HEK293 (cell line): Measurements from ENCODE around the gene GPN3.

Source experiments
- CTCF ChIA-PET: fragments of 350-600 bp; formaldehyde crosslinking; extraction: SDS; loops from one replicate; lab custom pipeline; 2021; ENCODE audit warnings: antibody characterized with exemption; lab: Yijun Ruan, JAX
- POLR2A ChIA-PET: fragments of 300-600 bp; formaldehyde crosslinking; extraction: SDS; loops from one replicate; lab custom pipeline; 2020; ENCODE audit warnings: antibody characterized with exemption, inconsistent platforms; lab: Yijun Ruan, JAX
- H3K27ac ChIP-seq: fragments of 200-500 bp; sonication (Bioruptor generic); 2 replicates; pipeline ENCODE4 v1.5.1; 2014; ENCODE audit warnings: low read depth, low read length, control low read depth, inconsistent platforms; ENCODE audit errors: extremely low read depth
- H3K36me3 ChIP-seq, 2 experiments: fragments of 200-500 bp in 1 of 2; sonication (Bioruptor generic) in 1 of 2; 1 replicate in 1 of 2; 2 replicates in 1 of 2; pipeline ENCODE4 v1.5.1; 2014 to 2017; ENCODE audit warnings: inconsistent platforms in 2 of 2, low read length in 2 of 2; ENCODE audit not compliant: control insufficient read depth in 2 of 2, insufficient read depth in 1 of 2
- H3K4me1 ChIP-seq: fragments of 200-500 bp; sonication (Bioruptor generic); 2 replicates; pipeline ENCODE4 v1.5.1; 2014; ENCODE audit warnings: mild to moderate bottlenecking, low read length, inconsistent platforms; ENCODE audit not compliant: control insufficient read depth, insufficient read depth
- H3K4me3 ChIP-seq: 2 replicates; pipeline ENCODE4 v1.5.1; 2011; ENCODE audit warnings: low read depth, mild to moderate bottlenecking, control low read depth, low read length, moderate library complexity
- H3K9me3 ChIP-seq: fragments of 200-500 bp; sonication (Bioruptor generic); 2 replicates; pipeline ENCODE4 v1.5.1; 2014; ENCODE audit warnings: low read depth, low read length, inconsistent platforms; ENCODE audit not compliant: control insufficient read depth, insufficient read depth
- BCL11B ChIP-seq: fragments of 450-650 bp; formaldehyde crosslinking; IDR thresholded peaks from 2 replicates; pipeline ENCODE4 v1.5.1; 2016; ENCODE audit warnings: low read depth, missing biosample characterization, missing genetic modification characterization
- HOXA7 ChIP-seq: sonication (generic); formaldehyde crosslinking; IDR thresholded peaks from 2 replicates; pipeline ENCODE4 v1.8.1; 2022; ENCODE audit warnings: missing genetic modification reagents, borderline replicate concordance
- KLF1 ChIP-seq: fragments of 450-650 bp; formaldehyde crosslinking; IDR thresholded peaks from 2 replicates; pipeline ENCODE4 v1.5.1; 2016; ENCODE audit warnings: missing biosample characterization, missing genetic modification characterization
- REPIN1 ChIP-seq: fragments of 450-650 bp; formaldehyde crosslinking; IDR thresholded peaks from 2 replicates; pipeline ENCODE4 v1.5.1; 2017; ENCODE audit warnings: missing biosample characterization, missing genetic modification characterization, low read depth
- SALL2 ChIP-seq: fragments of 450-650 bp; formaldehyde crosslinking; IDR thresholded peaks from 2 replicates; pipeline ENCODE4 v1.5.0; 2017; ENCODE audit warnings: missing biosample characterization, mild to moderate bottlenecking, missing genetic modification characterization, borderline replicate concordance
- YY2 ChIP-seq: fragments of 450-650 bp; formaldehyde crosslinking; IDR thresholded peaks from 2 replicates; pipeline ENCODE4 v1.5.1; 2016; ENCODE audit warnings: missing biosample characterization, missing genetic modification characterization
- ZNF184 ChIP-seq: fragments of 450-650 bp; IDR thresholded peaks from 2 replicates; pipeline ENCODE4 v1.5.1; 2018; ENCODE audit warnings: missing biosample characterization, mild to moderate bottlenecking, missing genetic modification characterization
- ZNF202 ChIP-seq: fragments of 450-650 bp; formaldehyde crosslinking; IDR thresholded peaks from 2 replicates; pipeline ENCODE4 v1.5.1; 2016; ENCODE audit warnings: missing biosample characterization, missing genetic modification characterization, borderline replicate concordance
- ZNF274 ChIP-seq, 2 experiments: fragments of 200-500 bp in 1 of 2; fragments of 450-650 bp in 1 of 2; sonication (Bioruptor generic) in 1 of 2; formaldehyde crosslinking in 1 of 2; IDR thresholded peaks; 2 replicates each; pipeline versions ENCODE4 v1.5.1 to v1.6.1; 2014 to 2016; ENCODE audit warnings: borderline replicate concordance in 1 of 2, inconsistent platforms in 1 of 2, low read length in 1 of 2, missing biosample characterization in 1 of 2, missing genetic modification characterization in 1 of 2
- ZNF473 ChIP-seq: fragments of 450-650 bp; formaldehyde crosslinking; IDR thresholded peaks from 2 replicates; pipeline ENCODE4 v1.5.1; 2017; ENCODE audit warnings: missing biosample characterization, missing genetic modification characterization
- ZNF555 ChIP-seq: fragments of 450-650 bp; formaldehyde crosslinking; conservative IDR thresholded peaks from 2 replicates; pipeline ENCODE4 v1.5.1; 2017; ENCODE audit warnings: missing biosample characterization, mild to moderate bottlenecking, missing genetic modification characterization, inconsistent platforms
- ZNF621 ChIP-seq: fragments of 450-650 bp; formaldehyde crosslinking; IDR thresholded peaks from 2 replicates; pipeline ENCODE4 v1.5.1; 2017; ENCODE audit warnings: missing biosample characterization, missing genetic modification characterization
- ZNF629 ChIP-seq: fragments of 450-650 bp; formaldehyde crosslinking; IDR thresholded peaks from 2 replicates; pipeline ENCODE4 v1.5.1; 2017; ENCODE audit warnings: missing biosample characterization, missing genetic modification characterization
- ZNF654 ChIP-seq: fragments of 450-650 bp; formaldehyde crosslinking; IDR thresholded peaks from 2 replicates; pipeline ENCODE4 v1.5.1; 2016; ENCODE audit warnings: low read depth, missing biosample characterization, missing genetic modification characterization
- ZNF664 ChIP-seq: fragments of 450-650 bp; formaldehyde crosslinking; IDR thresholded peaks from 2 replicates; pipeline ENCODE4 v1.5.1; 2016; ENCODE audit warnings: missing biosample characterization, missing genetic modification characterization
- ZNF677 ChIP-seq: fragments of 450-650 bp; IDR thresholded peaks from 2 replicates; pipeline ENCODE4 v1.5.0; 2018; ENCODE audit warnings: missing biosample characterization, mild to moderate bottlenecking, missing genetic modification characterization, moderate library complexity
- TF ChIP-seq, protein P1 (sequence below): fragments of 450-650 bp; formaldehyde crosslinking; IDR thresholded peaks from 2 replicates; pipeline ENCODE4 v1.5.1; 2016; ENCODE audit warnings: missing biosample characterization, missing genetic modification characterization
- TF ChIP-seq, protein P2 (sequence below): fragments of 450-650 bp; formaldehyde crosslinking; IDR thresholded peaks from 2 replicates; pipeline ENCODE4 v1.5.1; 2016; ENCODE audit warnings: missing biosample characterization, missing genetic modification characterization
- TF ChIP-seq, protein P3 (sequence below): fragments of 450-650 bp; formaldehyde crosslinking; IDR thresholded peaks from 2 replicates; pipeline ENCODE4 v1.5.1; 2016; ENCODE audit warnings: missing biosample characterization, missing genetic modification characterization
- TF ChIP-seq, protein P4 (sequence below): fragments of 450-650 bp; formaldehyde crosslinking; IDR thresholded peaks from 2 replicates; pipeline ENCODE4 v1.5.1; 2016; ENCODE audit warnings: missing biosample characterization, missing genetic modification characterization
- TF ChIP-seq, protein P5 (sequence below): fragments of 450-650 bp; formaldehyde crosslinking; IDR thresholded peaks from 2 replicates; pipeline ENCODE4 v1.5.1; 2016; ENCODE audit warnings: missing biosample characterization, missing genetic modification characterization, borderline replicate concordance

GPN3 gene

DNA sequence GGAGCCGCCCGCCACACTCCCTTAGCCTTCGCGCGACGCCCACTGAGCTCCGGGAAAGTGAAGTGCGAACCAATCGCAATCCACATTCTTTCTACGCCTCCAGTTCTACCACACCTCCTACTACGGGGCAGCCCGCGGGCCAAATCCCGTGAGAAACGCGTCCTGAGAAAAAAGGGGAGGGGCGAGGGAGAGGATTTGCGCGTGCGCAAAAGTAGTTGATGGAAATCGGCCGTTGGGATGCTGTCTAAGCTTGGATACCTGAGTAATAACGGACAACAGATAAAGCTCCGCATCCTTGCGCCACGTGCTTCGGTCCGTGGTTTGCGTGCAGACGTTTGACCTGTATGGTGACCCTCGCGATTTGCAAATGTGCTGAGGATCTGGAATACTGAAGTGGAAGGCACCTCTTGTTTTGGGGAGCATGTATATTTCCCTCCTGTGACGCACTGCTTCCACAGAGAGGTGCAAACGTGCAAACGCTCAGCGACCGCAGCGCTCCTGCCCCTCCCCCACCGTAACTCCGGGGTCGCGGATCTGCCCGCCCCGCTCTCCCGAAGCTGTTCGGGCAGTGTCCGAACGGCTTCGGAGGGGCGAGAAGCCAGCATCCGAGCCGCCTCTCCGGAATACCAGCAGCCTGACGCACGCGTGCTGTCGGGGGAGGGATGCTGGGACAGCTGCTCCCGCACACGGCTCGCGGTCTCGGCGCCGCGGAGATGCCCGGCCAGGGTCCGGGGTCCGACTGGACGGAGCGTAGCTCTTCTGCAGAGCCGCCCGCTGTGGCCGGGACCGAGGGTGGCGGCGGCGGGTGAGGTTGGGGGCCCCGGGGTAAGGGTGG, at the start of gene GPN3, which contains the start of gene FAM216A:
GPN3 (minus strand) TSS at position 44 of the 835 bp plus-strand sequence. CDS start 54 bp downstream, outside the sequence.
FAM216A (plus strand) TSS at position 632 of the 835 bp plus-strand sequence; CDS start at position 663, 31 bp downstream.
- peaks cover 20 to 24% of the 10 kb centered on the region in 2 experiments; a peak in 2 of 3 replicates for H3K36me3 ChIP-seq
- ChIA-PET POLR2A (interaction anchor here (0.6 to 3.2 kb wide), 29 partner anchors 10 to 367 kb away, joined by 3 to 44 read pairs (median 4); partner anchors contain the start of genes ARPC3, ATP2A2, IFT81 and PPP1CC), CTCF (interaction anchor here (0.6 to 2.7 kb wide), 23 partner anchors 12 to 533 kb away, joined by 3 to 23 read pairs (median 4); partner anchors contain the start of gene ARPC3)
- H3K27ac ChIP-seq: peak within 1 kb of the TSS; percentile 93
- H3K4me3 ChIP-seq: peak within 1 kb of the TSS; percentile 78
- no peaks in the 10 kb centered on the region for H3K9me3 ChIP-seq
- peaks cover 5% of the 10 kb centered on the region; the same call in 1 of the 2 replicates for H3K4me1 ChIP-seq
- no peak for TF ChIP-seq ZNF274 (IDR thresholded peaks at IDR 0.05; ENCODE audit: low read length)
- no peak for TF ChIP-seq ZNF274 (tag by site-specific recombination; IDR thresholded peaks at IDR 0.05; ENCODE audit: borderline replicate concordance)
- no peak for TF ChIP-seq YY2 (tag by site-specific recombination)
- TF ChIP-seq, protein P1, sequence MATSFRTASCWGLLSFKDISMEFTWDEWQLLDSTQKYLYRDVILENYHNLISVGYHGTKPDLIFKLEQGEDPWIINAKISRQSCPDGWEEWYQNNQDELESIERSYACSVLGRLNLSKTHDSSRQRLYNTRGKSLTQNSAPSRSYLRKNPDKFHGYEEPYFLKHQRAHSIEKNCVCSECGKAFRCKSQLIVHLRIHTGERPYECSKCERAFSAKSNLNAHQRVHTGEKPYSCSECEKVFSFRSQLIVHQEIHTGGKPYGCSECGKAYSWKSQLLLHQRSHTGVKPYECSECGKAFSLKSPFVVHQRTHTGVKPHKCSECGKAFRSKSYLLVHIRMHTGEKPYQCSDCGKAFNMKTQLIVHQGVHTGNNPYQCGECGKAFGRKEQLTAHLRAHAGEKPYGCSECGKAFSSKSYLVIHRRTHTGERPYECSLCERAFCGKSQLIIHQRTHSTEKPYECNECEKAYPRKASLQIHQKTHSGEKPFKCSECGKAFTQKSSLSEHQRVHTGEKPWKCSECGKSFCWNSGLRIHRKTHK (tag by site-specific recombination): no peak
- TF ChIP-seq, protein P2, sequence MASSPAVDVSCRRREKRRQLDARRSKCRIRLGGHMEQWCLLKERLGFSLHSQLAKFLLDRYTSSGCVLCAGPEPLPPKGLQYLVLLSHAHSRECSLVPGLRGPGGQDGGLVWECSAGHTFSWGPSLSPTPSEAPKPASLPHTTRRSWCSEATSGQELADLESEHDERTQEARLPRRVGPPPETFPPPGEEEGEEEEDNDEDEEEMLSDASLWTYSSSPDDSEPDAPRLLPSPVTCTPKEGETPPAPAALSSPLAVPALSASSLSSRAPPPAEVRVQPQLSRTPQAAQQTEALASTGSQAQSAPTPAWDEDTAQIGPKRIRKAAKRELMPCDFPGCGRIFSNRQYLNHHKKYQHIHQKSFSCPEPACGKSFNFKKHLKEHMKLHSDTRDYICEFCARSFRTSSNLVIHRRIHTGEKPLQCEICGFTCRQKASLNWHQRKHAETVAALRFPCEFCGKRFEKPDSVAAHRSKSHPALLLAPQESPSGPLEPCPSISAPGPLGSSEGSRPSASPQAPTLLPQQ: no peak; the same call in 1 of the 2 replicates
- TF ChIP-seq, protein P3, sequence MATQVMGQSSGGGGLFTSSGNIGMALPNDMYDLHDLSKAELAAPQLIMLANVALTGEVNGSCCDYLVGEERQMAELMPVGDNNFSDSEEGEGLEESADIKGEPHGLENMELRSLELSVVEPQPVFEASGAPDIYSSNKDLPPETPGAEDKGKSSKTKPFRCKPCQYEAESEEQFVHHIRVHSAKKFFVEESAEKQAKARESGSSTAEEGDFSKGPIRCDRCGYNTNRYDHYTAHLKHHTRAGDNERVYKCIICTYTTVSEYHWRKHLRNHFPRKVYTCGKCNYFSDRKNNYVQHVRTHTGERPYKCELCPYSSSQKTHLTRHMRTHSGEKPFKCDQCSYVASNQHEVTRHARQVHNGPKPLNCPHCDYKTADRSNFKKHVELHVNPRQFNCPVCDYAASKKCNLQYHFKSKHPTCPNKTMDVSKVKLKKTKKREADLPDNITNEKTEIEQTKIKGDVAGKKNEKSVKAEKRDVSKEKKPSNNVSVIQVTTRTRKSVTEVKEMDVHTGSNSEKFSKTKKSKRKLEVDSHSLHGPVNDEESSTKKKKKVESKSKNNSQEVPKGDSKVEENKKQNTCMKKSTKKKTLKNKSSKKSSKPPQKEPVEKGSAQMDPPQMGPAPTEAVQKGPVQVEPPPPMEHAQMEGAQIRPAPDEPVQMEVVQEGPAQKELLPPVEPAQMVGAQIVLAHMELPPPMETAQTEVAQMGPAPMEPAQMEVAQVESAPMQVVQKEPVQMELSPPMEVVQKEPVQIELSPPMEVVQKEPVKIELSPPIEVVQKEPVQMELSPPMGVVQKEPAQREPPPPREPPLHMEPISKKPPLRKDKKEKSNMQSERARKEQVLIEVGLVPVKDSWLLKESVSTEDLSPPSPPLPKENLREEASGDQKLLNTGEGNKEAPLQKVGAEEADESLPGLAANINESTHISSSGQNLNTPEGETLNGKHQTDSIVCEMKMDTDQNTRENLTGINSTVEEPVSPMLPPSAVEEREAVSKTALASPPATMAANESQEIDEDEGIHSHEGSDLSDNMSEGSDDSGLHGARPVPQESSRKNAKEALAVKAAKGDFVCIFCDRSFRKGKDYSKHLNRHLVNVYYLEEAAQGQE: no peak; the same call in 1 of the 2 replicates
- no peak for TF ChIP-seq SALL2 (tag by site-specific recombination)
- peak; percentile 94 for TF ChIP-seq ZNF629 (tag by site-specific recombination)
- TF ChIP-seq ZNF555 (tag by site-specific recombination): no peak
- TF ChIP-seq ZNF473 (tag by site-specific recombination): no peak
- no peak for TF ChIP-seq ZNF621
- TF ChIP-seq ZNF184: no peak
- TF ChIP-seq ZNF202 (tag by site-specific recombination): no peak
- TF ChIP-seq BCL11B (tag by site-specific recombination): 0 out of 2 replicates have a peak, but pooled peaks have one; percentile 34
- TF ChIP-seq ZNF664 (tag by site-specific recombination): no peak
- no peak for TF ChIP-seq KLF1 (tag by site-specific recombination)
- TF ChIP-seq ZNF677 (tag by site-specific recombination): no peak
- 0 out of 2 replicates have a peak, but pooled peaks have one; percentile 10 for TF ChIP-seq REPIN1
- no peak for TF ChIP-seq ZNF654 (tag by site-specific recombination)
- TF ChIP-seq, protein P4, sequence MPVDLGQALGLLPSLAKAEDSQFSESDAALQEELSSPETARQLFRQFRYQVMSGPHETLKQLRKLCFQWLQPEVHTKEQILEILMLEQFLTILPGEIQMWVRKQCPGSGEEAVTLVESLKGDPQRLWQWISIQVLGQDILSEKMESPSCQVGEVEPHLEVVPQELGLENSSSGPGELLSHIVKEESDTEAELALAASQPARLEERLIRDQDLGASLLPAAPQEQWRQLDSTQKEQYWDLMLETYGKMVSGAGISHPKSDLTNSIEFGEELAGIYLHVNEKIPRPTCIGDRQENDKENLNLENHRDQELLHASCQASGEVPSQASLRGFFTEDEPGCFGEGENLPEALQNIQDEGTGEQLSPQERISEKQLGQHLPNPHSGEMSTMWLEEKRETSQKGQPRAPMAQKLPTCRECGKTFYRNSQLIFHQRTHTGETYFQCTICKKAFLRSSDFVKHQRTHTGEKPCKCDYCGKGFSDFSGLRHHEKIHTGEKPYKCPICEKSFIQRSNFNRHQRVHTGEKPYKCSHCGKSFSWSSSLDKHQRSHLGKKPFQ (tag by site-specific recombination): no peak
- TF ChIP-seq, protein P5, sequence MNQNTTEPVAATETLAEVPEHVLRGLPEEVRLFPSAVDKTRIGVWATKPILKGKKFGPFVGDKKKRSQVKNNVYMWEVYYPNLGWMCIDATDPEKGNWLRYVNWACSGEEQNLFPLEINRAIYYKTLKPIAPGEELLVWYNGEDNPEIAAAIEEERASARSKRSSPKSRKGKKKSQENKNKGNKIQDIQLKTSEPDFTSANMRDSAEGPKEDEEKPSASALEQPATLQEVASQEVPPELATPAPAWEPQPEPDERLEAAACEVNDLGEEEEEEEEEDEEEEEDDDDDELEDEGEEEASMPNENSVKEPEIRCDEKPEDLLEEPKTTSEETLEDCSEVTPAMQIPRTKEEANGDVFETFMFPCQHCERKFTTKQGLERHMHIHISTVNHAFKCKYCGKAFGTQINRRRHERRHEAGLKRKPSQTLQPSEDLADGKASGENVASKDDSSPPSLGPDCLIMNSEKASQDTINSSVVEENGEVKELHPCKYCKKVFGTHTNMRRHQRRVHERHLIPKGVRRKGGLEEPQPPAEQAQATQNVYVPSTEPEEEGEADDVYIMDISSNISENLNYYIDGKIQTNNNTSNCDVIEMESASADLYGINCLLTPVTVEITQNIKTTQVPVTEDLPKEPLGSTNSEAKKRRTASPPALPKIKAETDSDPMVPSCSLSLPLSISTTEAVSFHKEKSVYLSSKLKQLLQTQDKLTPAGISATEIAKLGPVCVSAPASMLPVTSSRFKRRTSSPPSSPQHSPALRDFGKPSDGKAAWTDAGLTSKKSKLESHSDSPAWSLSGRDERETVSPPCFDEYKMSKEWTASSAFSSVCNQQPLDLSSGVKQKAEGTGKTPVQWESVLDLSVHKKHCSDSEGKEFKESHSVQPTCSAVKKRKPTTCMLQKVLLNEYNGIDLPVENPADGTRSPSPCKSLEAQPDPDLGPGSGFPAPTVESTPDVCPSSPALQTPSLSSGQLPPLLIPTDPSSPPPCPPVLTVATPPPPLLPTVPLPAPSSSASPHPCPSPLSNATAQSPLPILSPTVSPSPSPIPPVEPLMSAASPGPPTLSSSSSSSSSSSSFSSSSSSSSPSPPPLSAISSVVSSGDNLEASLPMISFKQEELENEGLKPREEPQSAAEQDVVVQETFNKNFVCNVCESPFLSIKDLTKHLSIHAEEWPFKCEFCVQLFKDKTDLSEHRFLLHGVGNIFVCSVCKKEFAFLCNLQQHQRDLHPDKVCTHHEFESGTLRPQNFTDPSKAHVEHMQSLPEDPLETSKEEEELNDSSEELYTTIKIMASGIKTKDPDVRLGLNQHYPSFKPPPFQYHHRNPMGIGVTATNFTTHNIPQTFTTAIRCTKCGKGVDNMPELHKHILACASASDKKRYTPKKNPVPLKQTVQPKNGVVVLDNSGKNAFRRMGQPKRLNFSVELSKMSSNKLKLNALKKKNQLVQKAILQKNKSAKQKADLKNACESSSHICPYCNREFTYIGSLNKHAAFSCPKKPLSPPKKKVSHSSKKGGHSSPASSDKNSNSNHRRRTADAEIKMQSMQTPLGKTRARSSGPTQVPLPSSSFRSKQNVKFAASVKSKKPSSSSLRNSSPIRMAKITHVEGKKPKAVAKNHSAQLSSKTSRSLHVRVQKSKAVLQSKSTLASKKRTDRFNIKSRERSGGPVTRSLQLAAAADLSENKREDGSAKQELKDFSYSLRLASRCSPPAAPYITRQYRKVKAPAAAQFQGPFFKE (tag by site-specific recombination): no peak
- TF ChIP-seq HOXA7 (CRISPR knock-in tag): no peak
